SKM-1 treated with dmso at 0.1 percent for 144 hours (cell line): ENCODE data around the gene PPP1R37.

Source experiments
- DNase-seq: peaks from one replicate; lab custom pipeline; 2025; ENCODE audit not compliant: unreplicated experiment; lab: John Stamatoyannopoulos, UW

PPP1R37 gene

GRCh38 chr19:45187421-45188100, 94.6 kb downstream of the PPP1R37 start:
- DNase-seq, result no peak

- no peak for DNase-seq
Observed at GRCh38 chr19:45189971-45190370, 97.0 kb downstream of the PPP1R37 start.

GRCh38 chr19:45191375-45191774, 98.4 kb downstream of the PPP1R37 start:
- DNase-seq, result no peak

- DNase-seq, result no peak
Observed at GRCh38 chr19:45195764-45196163, 102.8 kb downstream of the PPP1R37 start.
